Measurements from ENCODE around the gene NOL7.

The NOL7 gene

GRCh38 chr6:13600036-13600435 is 15.1 kb upstream of the NOL7 start:
- DNase-seq = no peak

- no peak for DNase-seq
Observed at GRCh38 chr6:13604135-13604534, 11.0 kb upstream of the NOL7 start.

DNA sequence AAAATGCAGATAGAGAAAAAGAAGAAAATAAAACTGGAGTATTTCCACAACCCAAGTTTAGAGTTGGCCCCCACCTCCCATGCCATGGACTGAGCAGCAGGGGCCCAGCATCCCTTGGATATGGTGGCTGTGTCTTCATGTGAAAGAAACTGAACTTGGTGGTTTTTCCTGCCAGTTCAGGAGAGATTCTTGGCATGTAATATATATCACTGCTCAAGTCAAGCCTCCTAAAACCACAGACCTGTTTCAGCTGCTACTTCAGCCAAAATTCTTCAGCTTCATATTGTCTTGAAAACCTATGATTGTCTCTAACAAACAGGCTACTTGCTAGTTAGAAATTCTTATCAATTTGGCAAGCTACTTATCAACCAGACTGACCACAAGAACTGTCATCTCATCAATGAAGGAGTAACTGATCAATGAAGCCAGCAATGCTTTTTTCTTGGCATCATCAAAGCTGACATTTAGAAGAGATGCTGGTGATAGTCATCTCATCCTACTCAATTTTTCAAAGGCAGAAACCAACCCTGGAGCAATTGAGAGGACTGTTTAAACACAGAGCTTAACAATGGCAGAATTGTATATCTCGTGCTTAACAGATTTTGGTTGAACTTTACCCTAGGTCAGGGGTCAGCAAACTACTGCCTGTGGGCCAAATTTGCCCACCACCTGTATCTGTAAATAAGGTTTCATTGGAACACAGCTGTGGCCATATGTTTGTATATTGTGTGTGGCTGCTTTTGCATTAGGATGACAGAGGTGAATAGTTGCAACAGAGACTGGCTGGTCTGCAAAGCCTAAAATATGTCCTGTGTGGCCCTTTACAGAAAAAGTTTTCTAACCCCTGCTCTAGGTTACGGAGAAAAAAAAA is 10.4 kb upstream of the NOL7 start:
- no peak for DNase-seq

DNA sequence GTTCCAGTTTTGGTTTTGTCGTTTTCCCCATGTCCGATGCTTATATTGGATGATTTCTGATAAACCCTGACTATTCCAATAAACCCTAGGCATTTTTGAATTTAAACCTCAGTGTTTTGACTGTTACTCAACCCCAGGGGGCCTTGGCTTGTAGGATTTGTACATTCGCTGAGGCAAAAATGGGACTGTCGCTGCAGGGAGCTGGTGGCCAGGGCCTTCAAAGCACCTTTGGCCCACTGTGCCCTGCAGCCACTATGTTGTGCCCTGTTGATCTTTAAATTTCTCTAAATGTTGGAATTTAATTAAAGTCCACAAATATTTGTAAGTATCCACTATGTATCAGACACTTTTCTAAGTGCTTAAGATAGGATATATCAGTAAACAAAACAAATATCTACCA is 9.5 kb upstream of the NOL7 start:
- no peak for DNase-seq

DNA sequence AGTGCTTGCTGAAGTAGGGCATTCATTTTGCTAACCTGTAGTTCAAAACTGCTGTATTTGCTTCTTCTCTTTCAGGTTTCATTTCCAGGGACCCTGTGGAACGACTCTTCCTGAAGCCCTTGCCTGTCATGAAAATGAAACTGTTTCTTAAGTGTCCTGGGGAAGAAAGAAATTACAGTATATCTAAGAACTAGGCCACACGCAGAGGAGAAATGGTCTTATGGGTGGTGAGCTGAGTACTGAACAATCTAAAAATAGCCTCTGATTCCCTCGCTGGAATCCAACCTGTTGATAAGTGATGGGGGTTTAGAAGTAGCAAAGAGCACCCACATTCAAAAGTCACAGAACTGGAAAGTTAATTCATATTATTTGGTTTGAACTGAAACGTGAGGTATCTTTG is 3.4 kb upstream of the NOL7 start:
- no peak for DNase-seq

- DNase-seq = no peak
Observed at GRCh38 chr6:13613029-13613594, 2.0 kb upstream of the NOL7 start.

GRCh38 chr6:13614126-13614925 is 809 bp upstream of the NOL7 start:
- no peak for DNase-seq

GRCh38 chr6:13615792-13616120 is 621 bp downstream of the NOL7 start:
- no peak for DNase-seq

- DNase-seq = no peak
Observed at GRCh38 chr6:13617066-13617465, 1.9 kb downstream of the NOL7 start.

GRCh38 chr6:13624871-13625288 is 9.7 kb downstream of the NOL7 start:
- peak; percentile 11 for DNase-seq

DNA sequence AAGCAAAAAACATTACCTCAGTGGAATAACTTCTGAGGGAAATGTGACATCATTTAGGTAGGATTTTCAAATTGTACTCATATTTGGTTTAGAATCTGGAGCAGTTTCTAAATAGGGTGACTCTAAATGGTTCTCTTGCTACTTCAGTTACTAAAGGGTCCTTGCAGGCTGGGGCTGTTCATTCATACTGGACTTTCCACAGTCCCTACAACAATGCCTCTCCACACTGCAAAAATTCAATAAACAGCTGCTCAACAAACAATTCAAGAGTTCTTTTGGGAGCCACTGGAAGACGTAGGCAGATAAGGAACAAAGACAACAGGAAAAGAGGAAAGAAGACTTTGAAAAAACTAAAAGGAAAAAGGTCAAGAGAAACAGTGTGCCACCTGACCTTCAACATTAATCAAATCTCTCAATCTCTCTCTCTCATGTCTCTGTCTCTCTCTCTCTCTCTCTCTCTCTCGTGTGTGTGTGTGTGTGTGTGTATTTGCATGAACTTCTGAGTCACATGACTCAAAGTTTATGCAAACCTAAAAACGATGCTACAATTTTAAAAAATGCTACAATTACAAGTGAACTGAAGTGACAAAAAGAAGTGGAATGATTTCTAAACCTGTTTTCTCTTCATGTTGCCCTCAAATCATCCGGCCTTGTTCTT is 14.5 kb downstream of the NOL7 start:
- DNase-seq = no peak

GRCh38 chr6:13630499-13630898 is 15.4 kb downstream of the NOL7 start:
- no peak for DNase-seq

GRCh38 chr6:13633343-13633742 is 18.2 kb downstream of the NOL7 start:
- DNase-seq = no peak

GRCh38 chr6:13635948-13636658 is 21.0 kb downstream of the NOL7 start:
- no peak for DNase-seq

DNA sequence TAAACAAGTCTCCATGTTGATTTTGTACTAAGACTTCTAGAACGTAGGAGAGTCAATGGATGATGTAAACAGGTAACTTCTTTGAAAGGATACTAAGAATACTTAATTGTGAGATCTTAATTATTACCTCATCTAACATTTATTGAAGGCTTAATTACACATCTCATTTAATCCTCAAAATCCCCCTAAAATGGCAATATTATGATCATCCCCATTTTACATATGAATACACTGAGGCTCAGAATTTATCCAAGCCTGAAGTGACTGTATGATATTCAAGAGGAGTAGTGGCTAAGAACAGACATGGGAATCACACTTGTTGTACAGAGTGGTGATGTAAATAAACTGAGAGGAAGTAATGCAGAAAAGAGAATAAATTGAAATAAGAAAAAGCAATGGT is 22.9 kb downstream of the NOL7 start:
- no peak for DNase-seq

DNA sequence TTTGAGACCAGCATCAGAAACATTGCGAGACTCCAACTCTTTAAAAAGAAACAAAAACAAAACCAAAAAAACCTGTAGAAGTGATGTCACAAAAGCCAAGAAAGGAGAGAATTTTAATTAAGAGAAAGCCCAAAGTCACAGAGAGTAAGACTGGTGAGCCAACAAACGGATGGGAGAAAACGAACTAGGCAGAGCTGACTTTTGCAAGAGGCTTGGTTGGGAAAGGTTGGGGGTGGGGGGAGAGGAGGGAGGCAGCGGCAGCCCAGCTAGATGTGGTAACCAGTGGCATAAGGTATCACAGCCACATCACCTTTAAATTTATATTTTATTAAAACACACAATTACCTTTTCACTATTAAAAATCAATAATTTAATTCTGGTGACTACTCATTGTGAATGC is 23.5 kb downstream of the NOL7 start:
- DNase-seq = no peak

DNA sequence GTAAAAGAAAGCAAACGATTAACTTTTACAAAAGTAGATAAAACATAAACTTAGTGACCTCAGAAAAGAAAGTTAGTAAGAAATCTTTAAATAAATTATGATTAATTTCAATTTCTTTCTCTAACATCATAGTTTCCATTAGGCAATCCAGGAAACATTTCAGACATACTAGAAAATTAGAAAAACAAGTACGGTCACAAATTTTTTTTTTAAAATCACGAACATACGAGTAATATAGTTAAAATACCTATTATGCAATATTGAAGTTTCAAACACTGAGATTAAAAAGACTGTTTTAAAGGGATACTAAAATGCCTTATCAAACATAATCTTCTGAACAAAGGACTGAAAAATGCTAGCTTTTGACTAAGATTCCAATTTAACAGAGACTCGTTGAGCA is 26.2 kb downstream of the NOL7 start:
- no peak for DNase-seq

DNA sequence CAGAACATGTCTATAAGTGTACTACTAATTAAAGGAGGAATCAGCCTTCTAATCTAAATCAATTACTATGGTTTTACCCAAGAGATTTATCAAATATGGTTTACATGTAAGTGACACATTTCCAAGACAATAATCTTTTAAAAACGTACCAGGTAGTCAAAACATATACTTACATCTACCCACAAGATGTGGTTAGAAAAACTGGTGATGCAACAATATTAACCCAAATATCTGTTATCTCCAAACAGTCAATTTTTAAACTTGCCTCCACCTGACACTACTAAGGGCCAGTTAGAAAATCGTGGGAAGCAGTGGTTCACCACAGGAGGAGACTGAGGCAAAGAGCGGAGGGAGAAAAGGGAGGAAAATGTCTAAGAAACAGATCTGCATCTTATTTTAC is 28.0 kb downstream of the NOL7 start:
- DNase-seq = no peak

DNA sequence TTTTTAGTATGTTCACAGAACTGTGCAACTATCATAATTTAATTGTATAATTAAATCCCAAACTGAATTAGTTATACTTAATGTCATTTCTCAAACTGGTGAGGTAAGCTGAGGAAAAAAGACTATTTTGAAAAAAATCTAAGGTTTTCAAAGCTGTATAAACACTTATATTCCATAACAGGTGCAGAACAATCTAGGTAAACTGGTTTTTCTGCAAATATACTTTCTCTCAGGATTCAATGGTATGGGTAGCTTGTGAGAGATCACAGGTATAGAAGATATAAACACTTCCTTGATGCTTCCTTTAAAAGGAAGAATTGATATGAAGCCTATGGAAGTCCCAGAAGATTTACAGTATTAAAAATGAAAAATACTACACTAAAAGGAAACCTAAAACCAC is 33.7 kb downstream of the NOL7 start:
- no peak for DNase-seq

DNA sequence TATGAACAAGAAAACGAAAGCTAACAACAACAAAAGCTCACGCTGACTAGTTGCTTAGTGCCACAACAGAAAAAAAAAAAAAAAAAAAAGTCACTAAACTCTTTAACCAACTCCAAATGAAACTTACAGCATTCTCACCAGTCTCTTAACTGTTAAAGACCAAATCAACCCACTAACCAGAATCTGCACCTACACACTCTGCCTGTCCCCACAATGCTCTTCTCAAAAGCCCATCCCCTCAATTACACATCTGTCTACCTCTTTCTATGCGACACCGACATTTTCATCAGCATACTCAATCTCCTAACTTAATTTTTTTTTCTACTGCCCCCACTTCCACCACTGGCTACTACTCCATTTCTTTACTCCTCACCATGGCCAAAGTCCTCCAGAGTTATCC is 34.3 kb downstream of the NOL7 start:
- DNase-seq = no peak

GRCh38 chr6:13653296-13653695 is 38.2 kb downstream of the NOL7 start:
- DNase-seq = no peak

- no peak for DNase-seq
Observed at GRCh38 chr6:13654496-13654895, 39.4 kb downstream of the NOL7 start.

GRCh38 chr6:13655700-13656099 is 40.6 kb downstream of the NOL7 start:
- no peak for DNase-seq

All from GDM1 (cell line).